HuH-7.5 (cell line): Measurements from ENCODE around the gene TMEM14C.

ENCODE experiments used
- DNase-seq: peaks from one replicate; pipeline ENCODE4 v3.0.0; 2011; ENCODE audit warnings: low spot score

Gene TMEM14C

DNA sequence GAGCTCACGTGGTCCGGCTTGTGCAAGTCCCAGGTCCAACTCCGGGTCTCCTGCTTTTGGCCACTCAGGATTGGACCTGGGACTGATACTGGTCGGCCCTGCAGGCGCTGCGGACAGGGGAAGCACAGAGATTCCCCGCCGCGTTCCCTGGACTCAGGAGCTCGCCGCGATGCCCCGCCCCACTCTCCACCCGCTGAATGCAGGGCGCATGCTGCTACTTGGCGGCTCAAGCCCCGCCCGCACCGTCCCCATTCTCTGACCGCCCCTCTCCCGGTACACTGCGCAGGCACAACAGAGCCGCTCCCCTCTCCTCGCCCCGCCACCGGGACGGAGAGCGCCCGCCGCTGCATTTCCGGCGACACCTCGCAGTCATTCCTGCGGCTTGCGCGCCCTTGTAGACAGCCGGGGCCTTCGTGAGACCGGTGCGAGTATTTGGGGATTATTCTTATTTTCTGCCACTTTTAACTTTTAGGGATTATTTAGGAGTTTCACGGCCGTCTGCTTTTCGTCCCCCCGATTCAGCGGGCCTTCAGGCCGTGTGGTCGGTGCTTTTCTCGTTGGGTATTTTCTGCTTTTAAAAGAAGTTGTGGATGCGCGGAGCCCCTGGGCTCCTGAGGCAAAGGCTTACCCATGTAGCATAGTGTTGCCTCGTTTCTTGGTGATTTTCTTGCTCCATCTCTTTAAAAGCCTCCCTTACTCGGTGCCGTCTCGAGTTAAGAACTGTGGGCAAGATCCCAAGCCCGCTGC is at the start of gene TMEM14C:
TSS of gene TMEM14C (plus strand) at position 251 of the 747 bp plus-strand sequence. CDS start 1,544 bp downstream, outside the sequence.
- peak; percentile 78 for DNase-seq

DNA sequence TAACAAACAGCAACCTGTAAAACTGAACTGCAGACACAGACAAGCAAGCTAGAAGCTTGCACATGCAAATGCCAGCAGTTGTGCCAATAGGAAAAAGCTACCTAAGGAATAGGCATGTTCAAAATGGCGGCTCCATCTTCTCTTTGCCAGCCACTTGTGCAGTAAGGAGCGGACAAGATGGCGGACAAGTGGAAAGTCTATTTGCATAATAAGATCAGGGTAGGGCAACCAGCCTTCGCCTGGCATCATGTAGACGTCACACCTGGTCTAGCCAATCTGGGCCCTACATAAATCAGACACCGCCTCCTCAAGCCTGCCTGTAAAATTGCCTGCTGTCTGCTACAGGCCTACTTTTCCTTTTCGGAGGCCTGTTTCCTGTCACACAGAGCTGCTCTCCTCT is 46.5 kb upstream of the TMEM14C start:
- no peak for DNase-seq

DNA sequence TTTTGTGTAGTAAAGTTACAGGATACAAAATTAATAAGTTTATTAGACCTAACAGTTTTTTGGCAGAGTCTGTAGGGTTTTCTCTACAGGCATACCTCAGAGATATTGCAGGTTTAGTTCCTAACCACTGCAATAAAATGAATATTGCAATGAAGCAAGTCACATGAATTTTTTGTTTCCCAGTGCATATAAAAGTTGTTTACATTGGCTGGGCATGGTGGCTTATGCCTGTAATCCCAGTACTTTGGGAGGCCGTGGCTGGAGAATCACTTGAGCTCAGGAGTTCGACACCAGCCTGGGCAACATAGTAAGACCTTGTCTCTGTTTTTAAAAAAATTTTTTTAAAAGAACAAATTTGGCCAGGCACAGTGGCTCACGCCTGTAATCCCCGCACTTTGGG is 44.4 kb upstream of the TMEM14C start:
- no peak for DNase-seq

DNA sequence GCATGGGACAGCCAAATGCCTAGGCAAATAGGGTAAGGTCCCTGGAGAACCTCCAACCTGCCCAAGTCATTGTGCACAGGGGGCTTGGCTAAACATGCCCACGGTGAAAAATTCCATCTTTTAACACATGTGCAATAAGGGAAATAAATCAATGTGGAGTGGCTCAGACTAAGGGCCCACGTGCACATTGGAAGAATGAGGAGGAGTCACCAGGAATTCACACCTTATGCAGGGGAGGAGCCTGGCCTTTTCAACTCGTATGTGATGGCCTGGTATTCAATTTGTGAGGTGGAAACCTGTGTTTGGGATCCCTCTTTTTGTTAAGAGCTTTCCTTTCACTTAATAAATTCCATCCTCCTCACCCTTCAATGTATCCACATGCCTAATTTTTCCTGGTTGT is 41.1 kb upstream of the TMEM14C start:
- no peak for DNase-seq

DNA sequence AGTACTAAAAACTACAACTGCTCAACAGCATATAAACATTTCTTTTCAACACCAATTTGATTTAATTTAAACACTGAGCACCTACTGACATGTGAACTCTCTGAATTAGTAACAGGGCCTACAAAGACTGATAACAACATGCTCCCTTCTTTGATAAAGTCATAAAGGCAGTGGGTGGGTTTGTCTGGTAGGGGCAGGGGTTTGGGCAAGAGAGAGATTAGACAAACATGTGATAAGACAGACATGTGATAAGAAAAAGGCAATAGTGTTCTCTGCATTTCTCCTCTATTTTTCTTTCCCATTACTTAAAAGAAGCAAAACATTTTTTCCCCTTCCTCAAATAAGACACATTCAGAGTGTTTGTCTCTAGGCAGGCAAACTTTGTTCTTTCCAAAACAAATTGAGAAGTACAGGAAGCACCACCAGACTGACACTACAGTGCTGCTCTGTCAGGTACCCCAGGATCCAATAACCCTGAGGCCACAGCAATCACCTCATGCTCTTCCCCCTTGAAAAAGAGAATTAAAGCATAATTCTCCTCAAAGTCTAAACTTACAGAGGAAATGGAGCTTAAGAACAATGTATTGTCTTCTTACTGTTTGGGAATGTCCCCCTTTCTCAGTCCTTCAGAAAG is 40.4 kb upstream of the TMEM14C start:
- no peak for DNase-seq

DNA sequence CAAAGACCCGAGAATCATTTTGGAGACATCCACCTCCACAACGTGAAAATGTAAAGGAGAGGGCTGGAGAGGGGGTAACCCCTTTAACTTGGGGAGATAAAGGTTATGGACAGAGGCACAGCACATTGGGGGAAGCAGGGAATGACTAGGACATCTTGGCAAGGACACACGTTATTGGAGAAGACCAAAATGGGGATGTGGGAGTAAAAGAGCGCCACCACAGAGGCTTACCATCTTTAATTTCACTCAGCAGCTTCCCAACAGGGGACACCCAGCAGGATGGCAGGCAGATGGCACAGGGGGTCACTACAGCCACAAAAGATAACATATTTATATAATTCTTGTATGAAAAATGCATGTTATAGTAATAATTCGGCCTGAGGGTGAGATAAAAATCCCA is 38.3 kb upstream of the TMEM14C start:
- DNase-seq: no peak

DNA sequence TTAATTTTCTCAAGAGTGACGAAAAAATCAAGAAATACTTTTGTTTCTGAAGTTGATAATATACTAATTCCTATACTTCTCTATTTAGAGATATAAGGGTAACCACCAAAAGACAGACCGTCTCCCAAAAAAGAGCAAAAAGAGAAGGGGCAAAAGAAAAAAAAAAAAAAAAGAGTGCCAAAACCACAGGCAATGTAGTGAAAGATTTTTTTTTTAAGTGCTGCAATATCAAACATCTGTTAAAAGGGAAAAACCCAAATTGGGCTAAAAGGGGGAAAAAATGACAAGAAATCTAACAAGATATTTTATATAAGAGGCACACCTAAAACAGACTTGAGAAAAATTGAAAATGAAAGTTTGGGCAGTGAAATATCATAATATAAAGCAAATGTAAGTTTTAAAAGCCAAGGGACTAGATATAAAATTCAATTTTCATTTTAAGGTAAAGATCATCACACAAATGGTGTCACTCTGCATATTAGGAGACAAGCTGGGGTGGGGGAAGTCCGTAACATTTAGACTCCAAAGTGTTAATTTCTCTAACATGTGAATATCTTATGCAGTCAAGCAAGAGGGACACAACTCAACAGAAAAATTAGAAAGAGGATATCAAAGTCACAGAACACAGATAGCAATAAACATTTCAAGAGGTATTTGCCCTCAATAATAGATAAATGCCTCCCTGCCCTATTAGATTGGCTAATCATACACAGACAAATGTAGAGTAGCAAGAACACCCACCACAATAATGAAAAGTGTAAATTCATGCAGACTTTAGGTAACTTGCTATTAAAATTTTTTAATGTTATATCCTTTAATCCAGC is 37.6 kb upstream of the TMEM14C start:
- no peak for DNase-seq

DNA sequence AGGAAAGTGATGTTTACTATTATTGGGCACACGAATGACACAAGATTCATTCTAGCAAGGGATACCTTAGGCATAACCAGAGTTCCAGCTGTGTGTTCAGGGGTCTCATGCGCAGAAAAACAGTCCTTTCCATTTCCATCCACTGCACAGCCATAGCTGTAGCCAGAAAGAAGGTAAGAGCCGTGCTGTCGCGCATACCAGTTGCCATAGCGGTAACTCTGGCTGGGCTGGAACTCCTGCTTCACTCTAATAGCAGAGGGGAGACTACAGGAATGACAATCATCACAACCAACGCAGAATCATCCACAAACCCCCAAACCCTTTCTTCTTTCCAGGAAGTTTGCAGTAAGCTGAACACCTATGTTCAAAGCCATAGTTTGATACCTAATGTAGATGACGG is 36.0 kb upstream of the TMEM14C start:
- DNase-seq: no peak

DNA sequence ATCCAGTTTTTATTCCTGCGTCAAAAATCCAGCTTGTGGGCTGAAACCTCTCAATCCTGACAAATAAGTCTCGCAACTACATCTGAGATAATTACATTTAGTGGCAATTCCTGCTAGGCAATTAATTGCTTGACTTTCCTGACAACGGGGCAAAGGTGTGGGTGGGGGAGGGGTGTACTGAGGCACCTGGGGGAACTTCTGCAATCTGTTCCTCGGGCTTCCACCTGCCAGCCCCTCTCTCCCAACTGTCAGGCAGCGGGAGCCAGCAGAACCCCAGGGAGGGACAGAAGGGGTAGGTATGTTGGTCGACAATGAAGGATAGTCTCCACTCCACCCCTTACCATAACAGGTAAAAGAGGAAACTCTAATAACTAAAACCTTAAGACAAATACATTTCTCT is 35.3 kb upstream of the TMEM14C start:
- DNase-seq: no peak

DNA sequence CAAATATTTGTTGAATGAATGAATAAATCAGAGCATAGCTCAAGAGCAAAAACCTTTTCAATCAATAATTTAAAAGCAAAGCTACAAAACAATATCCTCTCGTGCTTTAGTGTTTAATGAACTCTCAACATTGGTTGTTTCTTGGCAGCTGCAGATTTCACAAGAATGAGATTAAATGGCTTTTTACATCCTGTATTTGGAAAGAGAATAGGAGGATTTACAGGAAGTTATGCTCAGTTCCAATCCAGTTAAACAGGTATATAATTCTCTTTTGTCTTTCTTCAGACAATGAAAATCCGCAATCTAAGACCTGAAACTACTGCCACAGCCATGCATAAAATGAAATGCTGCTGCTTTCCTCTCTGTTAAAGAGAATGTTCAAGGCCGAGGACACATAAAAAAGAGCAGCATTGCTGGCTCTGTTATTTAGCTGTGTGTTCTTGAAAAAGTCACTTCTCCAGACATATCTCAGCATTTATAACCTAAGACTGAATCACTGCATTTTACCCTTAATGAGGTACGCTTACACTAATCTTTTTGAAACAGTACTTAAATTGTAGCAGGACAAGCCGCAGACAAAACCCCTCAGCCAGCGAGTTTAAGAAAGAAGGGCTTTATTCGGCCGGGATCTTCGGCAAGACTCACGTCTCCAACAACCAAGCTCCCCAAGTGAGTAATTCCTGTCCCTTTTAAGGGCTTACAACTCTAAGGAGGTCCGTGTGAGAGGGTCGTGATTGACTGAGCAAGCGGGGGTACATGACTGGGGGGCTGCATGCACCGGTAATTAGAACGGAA is 32.0 kb upstream of the TMEM14C start:
- DNase-seq: no peak

DNA sequence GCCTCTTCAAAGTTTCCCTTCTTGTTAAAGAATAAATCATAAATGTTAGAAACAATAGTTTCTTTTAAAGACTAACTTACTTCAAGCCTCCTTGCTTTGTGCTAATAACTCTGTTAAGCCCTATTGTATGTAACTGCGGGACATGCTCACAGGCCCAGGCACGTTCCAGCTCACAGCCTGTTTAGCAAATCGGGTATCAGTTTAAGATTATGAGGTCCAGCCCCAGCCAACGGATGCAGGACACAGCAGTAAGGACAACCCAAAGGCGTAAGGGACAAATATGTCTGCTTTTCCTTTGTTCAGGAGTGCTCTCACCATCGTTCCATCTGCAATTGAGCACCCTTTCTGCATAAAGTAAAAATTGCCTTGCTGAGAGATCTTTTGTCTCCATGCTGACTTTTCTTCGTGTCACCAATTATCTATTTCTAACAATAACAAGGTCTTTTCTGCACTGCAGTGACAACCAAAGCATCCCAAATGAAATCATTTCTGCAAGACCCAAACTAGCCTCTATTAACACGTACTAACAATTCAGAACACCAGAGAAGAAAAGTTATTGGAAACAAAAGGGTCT is 29.8 kb upstream of the TMEM14C start:
- DNase-seq: no peak

DNA sequence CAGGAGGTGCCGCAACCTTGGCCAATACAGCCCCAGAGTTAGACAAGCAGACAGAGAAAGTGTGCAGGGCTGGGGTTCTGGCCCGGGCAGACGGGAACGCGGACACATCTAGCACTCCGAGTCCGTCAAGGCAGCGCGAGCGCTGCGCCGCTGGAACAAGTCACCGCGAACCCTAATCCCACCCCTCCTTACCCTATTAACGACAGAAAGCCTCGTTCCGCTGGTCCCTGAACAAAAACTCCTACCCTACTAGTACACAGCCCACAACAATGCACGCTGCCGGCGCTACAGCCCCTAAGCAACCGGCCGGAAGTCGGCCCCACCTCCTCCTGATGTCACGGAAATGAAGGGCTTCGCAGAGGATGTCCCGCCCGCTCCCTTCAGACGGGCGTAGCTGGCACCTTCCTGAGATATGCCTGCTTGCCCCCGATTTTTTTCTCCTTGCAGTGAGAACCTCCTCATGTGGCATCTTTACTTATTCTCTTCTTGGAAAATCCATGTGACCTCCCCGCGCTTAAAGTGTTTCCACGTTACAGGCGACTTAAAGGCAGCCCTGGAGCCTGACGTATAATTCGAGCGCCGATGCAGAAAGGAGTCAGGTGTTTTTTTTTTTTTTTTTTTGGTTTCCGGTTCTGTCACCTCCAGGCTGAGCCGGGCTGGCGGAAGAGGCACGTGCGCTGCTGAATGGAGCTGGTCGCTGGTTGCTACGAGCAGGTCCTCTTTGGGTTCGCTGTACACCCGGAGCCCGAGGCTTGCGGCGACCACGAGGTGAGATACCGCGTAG is 28.4 kb upstream of the TMEM14C start, which contains the start of the genes C6orf52 and PAK1IP1:
TSS of gene C6orf52 (minus strand) at position 315 of the 784 bp plus-strand sequence. CDS start 7,066 bp downstream, outside the sequence.
TSS of gene PAK1IP1 (plus strand) at position 671 of the 784 bp plus-strand sequence. CDS start at position 685, 14 bp downstream.
- peak; percentile 63 for DNase-seq

DNA sequence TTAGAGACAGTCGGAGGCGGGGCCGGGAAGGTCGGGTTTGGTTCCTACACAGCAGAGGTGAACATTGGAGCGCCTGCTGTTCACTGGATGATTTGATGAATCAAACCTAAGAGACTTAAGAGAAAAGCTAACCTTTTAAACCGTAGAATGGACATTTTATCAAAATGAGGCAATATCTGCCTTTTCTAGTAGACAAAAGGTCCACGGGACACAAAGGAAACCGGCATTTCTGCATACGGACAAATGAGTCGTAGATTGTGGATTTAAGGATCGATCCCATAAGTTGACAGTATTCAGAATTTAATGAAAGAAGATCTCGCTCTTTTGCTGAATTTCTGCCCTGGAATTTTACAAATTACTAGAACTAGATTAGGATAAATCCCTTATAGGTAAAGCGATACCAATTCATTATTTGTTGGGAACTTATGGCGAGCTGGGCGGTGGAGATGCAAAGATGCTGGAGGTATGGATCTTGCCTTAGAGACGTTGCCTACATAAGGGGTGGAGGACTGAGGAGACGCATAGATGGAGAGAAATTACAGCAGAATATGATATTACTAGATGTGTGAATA is 27.7 kb upstream of the TMEM14C start:
- DNase-seq: no peak

DNA sequence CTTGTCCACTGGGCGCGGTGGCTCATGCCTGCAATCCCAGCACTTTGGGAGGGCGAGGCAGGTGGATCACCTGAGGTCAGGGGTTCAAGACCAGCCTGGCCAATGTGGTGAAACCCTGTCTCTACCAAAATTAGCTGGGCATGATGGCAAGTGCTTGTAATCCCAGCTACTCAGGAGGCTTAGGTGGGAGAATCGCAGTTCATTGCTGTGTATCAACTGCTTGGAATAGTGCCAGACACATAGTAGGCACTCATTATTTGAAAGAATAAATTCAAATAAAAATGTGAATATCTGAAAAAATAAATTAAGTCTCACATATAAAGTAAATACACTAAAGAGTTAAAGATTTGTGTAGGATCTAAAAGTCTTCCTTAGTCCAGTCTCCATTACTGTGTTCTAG is 26.2 kb upstream of the TMEM14C start:
- no peak for DNase-seq

DNA sequence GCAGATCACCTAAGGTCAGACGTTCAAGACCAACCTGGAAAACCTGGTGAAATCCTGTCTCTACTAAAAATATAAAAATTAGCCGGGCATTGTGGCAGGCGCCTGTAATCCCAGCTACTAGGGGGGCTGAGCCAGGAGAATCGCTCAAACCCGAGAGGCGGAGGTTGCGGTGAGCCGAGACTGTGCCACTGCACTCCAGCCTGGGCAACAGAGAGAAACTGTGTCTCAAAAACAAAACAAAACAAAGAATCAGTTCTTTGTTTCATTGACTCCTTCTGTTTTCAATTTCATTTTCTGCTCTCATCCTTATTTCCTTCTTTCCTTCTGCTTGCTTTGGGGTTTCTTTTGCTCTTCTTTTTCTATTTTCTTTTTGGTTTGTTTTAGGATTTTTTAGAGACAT is 8.9 kb upstream of the TMEM14C start:
- no peak for DNase-seq

DNA sequence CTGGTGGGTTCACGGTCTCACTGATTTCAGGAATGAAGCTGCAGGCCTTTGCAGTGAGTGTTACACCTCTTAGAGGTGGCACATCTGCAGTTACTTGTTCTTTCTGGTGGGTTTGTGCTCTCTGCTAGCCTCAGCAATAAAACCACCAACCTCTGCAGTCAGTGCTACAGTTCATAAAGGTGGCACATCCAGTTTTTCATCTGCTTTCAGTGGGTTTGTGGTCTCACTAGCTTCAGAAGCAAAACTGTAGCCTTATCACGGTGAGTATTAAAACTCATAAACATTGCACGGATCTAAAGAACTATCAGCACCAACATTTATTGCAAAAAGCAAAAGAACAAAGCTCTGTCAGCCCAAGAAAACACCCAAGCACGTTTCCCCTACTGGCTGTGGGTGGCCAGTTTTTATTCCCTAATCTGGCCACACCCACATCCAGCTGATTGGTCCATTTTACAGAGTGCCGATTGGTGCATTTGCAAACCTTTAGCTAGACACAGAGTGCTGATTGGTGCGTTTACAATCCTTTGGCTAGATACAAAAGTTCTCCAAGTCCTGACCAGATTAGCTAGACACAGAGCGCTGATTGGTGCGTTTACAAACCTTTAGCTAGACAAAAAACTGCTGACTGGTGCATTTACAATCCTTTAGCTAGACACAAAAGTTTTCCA is 3.4 kb upstream of the TMEM14C start:
- peak; percentile 9 for DNase-seq

DNA sequence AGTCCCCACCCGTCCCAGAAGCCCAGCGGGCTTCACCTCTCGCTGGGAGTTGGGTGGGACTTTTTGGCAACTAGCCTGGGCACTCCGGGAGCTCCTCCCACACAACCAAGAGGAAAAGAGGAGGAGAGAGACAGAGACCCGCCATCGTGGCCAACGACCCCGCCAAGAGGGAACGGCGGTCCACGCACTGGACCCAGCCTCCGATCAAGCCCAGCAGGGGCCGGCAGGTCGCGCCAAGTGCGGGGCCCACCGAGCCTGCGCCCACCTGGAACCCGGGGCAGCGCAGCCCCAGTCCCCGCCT is 3.0 kb upstream of the TMEM14C start:
- DNase-seq: no peak

DNA sequence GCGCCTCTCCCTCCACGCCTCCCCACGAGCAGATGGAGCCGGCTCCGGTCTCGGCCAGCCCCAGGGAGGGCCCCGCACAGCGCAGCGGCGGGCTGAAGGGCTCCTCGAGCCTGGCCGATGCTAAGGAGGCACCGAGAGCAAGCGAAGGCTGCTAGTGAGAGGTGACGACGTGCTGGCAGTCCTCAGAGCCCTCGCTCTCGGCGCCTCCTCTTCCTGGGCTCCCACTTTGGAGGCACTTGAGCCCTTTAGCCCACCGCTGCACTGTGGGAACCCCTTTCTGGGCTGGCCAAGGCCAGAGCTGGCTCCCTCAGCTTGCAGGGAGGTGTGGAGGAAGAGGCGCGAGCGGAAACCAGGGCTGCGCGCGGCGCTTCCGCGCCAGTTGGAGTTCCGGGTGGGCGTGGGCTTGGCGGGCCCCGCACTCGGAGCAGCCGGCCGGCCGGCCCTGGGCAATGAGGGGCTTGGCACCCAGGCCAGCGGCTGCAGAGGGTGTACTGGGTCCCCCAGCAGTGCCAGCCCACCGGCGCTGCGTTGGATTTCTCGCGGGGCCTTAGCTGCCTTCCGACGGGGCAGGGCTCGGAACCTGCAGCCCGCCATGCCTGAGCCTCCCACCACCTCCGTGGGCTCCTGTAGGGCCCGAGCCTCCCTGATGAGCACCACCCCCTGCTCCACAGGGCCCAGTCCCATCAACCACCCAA is 2.5 kb upstream of the TMEM14C start:
- DNase-seq: peak; percentile 9
